ENCODE results near the gene GNB1L.

GNB1L gene

GRCh38 chr22:19851291-19852176 is 3.1 kb downstream of the GNB1L start:
- no peak overlapping the region for H3K27ac ChIP-seq
- no peak overlapping the region for H3K4me3 ChIP-seq (ENCODE audit: low read depth in 1 of 2, low read length in 1 of 2)
- peaks cover 25% of the 10 kb centered on the region for H3K36me3 ChIP-seq
- H3K27me3 ChIP-seq = no peaks in the 10 kb centered on the region
- TF ChIP-seq, protein P1, sequence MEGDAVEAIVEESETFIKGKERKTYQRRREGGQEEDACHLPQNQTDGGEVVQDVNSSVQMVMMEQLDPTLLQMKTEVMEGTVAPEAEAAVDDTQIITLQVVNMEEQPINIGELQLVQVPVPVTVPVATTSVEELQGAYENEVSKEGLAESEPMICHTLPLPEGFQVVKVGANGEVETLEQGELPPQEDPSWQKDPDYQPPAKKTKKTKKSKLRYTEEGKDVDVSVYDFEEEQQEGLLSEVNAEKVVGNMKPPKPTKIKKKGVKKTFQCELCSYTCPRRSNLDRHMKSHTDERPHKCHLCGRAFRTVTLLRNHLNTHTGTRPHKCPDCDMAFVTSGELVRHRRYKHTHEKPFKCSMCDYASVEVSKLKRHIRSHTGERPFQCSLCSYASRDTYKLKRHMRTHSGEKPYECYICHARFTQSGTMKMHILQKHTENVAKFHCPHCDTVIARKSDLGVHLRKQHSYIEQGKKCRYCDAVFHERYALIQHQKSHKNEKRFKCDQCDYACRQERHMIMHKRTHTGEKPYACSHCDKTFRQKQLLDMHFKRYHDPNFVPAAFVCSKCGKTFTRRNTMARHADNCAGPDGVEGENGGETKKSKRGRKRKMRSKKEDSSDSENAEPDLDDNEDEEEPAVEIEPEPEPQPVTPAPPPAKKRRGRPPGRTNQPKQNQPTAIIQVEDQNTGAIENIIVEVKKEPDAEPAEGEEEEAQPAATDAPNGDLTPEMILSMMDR (IDR thresholded peaks at IDR 0.05) = no peak
- no peaks in the 10 kb centered on the region for H3K9me3 ChIP-seq
- H3K4me1 ChIP-seq (ENCODE audit: control insufficient read depth in 1 of 2, insufficient read depth in 1 of 2, low read depth in 1 of 2, low read length in 1 of 2) = peaks cover 29 to 30% of the 10 kb centered on the region in 2 experiments

DNA sequence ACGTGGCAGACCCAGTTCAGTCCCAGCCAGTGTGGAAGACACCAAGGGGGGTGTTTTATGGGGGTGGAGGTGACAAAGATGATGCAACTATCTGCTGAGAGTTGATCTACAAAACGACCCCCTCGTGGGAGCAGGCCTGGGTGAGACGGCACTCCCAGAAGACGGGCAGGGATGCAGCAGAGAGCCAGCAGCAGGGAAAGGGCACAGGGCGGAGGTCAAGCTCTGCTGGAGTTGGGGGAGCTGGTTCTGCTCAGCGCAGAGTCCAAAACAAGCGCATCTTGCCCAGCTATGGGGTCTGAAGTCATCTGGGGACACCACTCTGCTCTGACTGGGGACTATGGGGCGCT is 3.9 kb downstream of the GNB1L start:
- Histone ChIP-seq H3K27ac (no peak overlapping the region), H3K4me3 (ENCODE audit: low read depth in 1 of 2, low read length in 1 of 2) (no peak overlapping the region), H3K27me3 (no peaks in the 10 kb centered on the region), H3K9me3 (no peaks in the 10 kb centered on the region), H3K36me3 (peaks cover 25% of the 10 kb centered on the region), H3K4me1 (ENCODE audit: control insufficient read depth in 1 of 2, insufficient read depth in 1 of 2, low read depth in 1 of 2, low read length in 1 of 2) (peaks cover 24 to 25% of the 10 kb centered on the region in 2 experiments)
- TF ChIP-seq, protein P1 (IDR thresholded peaks at IDR 0.05) = no peak

GRCh38 chr22:19849835-19850762 is 4.6 kb downstream of the GNB1L start:
- Histone ChIP-seq H3K27me3 (no peaks in the 10 kb centered on the region), H3K4me3 (ENCODE audit: low read depth in 1 of 2, low read length in 1 of 2) (no peak overlapping the region), H3K27ac (no peak overlapping the region), H3K4me1 (ENCODE audit: control insufficient read depth in 1 of 2, insufficient read depth in 1 of 2, low read depth in 1 of 2, low read length in 1 of 2) (peaks cover 18 to 19% of the 10 kb centered on the region in 2 experiments), H3K36me3 (peaks cover 25% of the 10 kb centered on the region), H3K9me3 (no peaks in the 10 kb centered on the region)
- TF ChIP-seq, protein P1 (IDR thresholded peaks at IDR 0.05) = no peak

- Histone ChIP-seq H3K27ac (no peak overlapping the region), H3K4me3 (ENCODE audit: low read depth in 1 of 2, low read length in 1 of 2) (no peak overlapping the region), H3K36me3 (peaks cover 25% of the 10 kb centered on the region), H3K27me3 (no peaks in the 10 kb centered on the region), H3K4me1 (ENCODE audit: control insufficient read depth in 1 of 2, insufficient read depth in 1 of 2, low read depth in 1 of 2, low read length in 1 of 2) (peaks cover 10 to 12% of the 10 kb centered on the region in 2 experiments), H3K9me3 (no peaks in the 10 kb centered on the region)
- TF ChIP-seq, protein P1 (IDR thresholded peaks at IDR 0.05) = no peak
Measured at GRCh38 chr22:19848298-19849224, 6.1 kb downstream of the GNB1L start.

GRCh38 chr22:19847345-19847632 is 7.4 kb downstream of the GNB1L start:
- Histone ChIP-seq H3K4me1 (ENCODE audit: control insufficient read depth in 1 of 2, insufficient read depth in 1 of 2, low read depth in 1 of 2, low read length in 1 of 2) (peaks cover 4% of the 10 kb centered on the region in 2 experiments), H3K9me3 (no peaks in the 10 kb centered on the region), H3K27ac (no peak overlapping the region), H3K27me3 (no peaks in the 10 kb centered on the region), H3K36me3 (peaks cover 24% of the 10 kb centered on the region), H3K4me3 (ENCODE audit: low read depth in 1 of 2, low read length in 1 of 2) (no peak overlapping the region)
- TF ChIP-seq, protein P1 (IDR thresholded peaks at IDR 0.05) = no peak
